HepG2 (cell line): Measurements from ENCODE around the gene MPIG6B. TPM values are rescaled to one million over a fixed set of nuclear protein-coding genes. Genes with fewer than 3 reads are reported as not detected.

Source experiments
- ADNP ChIP-seq: sonication (generic); formaldehyde crosslinking; IDR thresholded peaks from 2 replicates; pipeline ENCODE4 v1.4.0; 2020; ENCODE audit warnings: missing genetic modification reagents
- BRCA1 ChIP-seq: sonication (generic); formaldehyde crosslinking; IDR thresholded peaks from 2 replicates; pipeline ENCODE4 v1.4.0; 2020; ENCODE audit warnings: missing genetic modification reagents
- MEIS2 ChIP-seq: sonication (generic); formaldehyde crosslinking; IDR thresholded peaks from 2 replicates; pipeline ENCODE4 v1.9.0; 2021; ENCODE audit warnings: mild to moderate bottlenecking, missing genetic modification reagents
- NFE2L1 ChIP-seq: sonication (generic); formaldehyde crosslinking; IDR thresholded peaks from 2 replicates; pipeline ENCODE4 v1.4.0; 2020; ENCODE audit warnings: missing genetic modification reagents, mild to moderate bottlenecking, borderline replicate concordance
- NPAS2 ChIP-seq: sonication (generic); formaldehyde crosslinking; IDR thresholded peaks from 2 replicates; pipeline ENCODE4 v1.8.0; 2022; ENCODE audit warnings: mild to moderate bottlenecking, missing genetic modification reagents, borderline replicate concordance
- SIN3B ChIP-seq: fragments of 150-350 bp; IDR thresholded peaks from 2 replicates; pipeline ENCODE4 v1.6.1; 2014; ENCODE audit warnings: low read length
- SMARCE1 ChIP-seq: fragments of 450-650 bp; IDR thresholded peaks from 2 replicates; pipeline ENCODE4 v1.6.1; 2017; ENCODE audit warnings: borderline replicate concordance
- TGIF2 ChIP-seq: IDR thresholded peaks from 2 replicates; pipeline ENCODE4 v1.6.1; 2016; ENCODE audit warnings: control low read depth, missing compliant biosample characterization
- THAP11 ChIP-seq: IDR thresholded peaks from 2 replicates; pipeline ENCODE4 v1.6.1; 2016; ENCODE audit warnings: missing biosample characterization, missing genetic modification reagents
- U2AF1 ChIP-seq: fragments of 200-400 bp; formaldehyde crosslinking; optimal IDR thresholded peaks from 2 replicates; pipeline ENCODE3; 2017; ENCODE audit warnings: mild to moderate bottlenecking, low read depth, low read length
- ZBTB38 ChIP-seq: sonication (generic); formaldehyde crosslinking; IDR thresholded peaks from 2 replicates; pipeline ENCODE4 v1.5.1; 2020; ENCODE audit warnings: mild to moderate bottlenecking, missing genetic modification reagents
- ZBTB42 ChIP-seq: sonication (generic); formaldehyde crosslinking; IDR thresholded peaks from 2 replicates; pipeline ENCODE4 v1.5.0; 2020; ENCODE audit warnings: mild to moderate bottlenecking, missing genetic modification reagents
- ZBTB8A ChIP-seq: sonication (generic); formaldehyde crosslinking; IDR thresholded peaks from 2 replicates; pipeline ENCODE4 v1.4.0; 2020; ENCODE audit warnings: mild to moderate bottlenecking, low read depth, missing genetic modification reagents, borderline replicate concordance
- ZFP41 ChIP-seq: sonication (generic); formaldehyde crosslinking; IDR thresholded peaks from 2 replicates; pipeline ENCODE4 v1.4.0; 2020; ENCODE audit warnings: mild to moderate bottlenecking, missing genetic modification reagents, borderline replicate concordance
- ZNF138 ChIP-seq: sonication (generic); formaldehyde crosslinking; IDR thresholded peaks from 2 replicates; pipeline ENCODE4 v1.5.0; 2020; ENCODE audit warnings: mild to moderate bottlenecking, low read depth, missing genetic modification reagents
- ZNF382 ChIP-seq: sonication (generic); formaldehyde crosslinking; IDR thresholded peaks from 2 replicates; pipeline ENCODE4 v1.5.0; 2020; ENCODE audit warnings: missing genetic modification reagents, mild to moderate bottlenecking, borderline replicate concordance
- polyA plus RNA-seq, 8 experiments: library from polyadenylated mRNA; depleted of rRNA in 3 of 8; stranded (reverse) in 7 of 8; unstranded in 1 of 8; fragments of >200 nt; fragmentation: Illumina TruSeq in 4 of 8; extraction: Trizol in 4 of 8; gene quantifications; 2 replicates each; pipeline versions ENCODE4 v1.2.1 to v1.2.3, GENCODE V29; 2011 to 2016; ENCODE audit warnings: low read depth in 4 of 8, missing spikeins in 1 of 8, mixed read lengths in 1 of 8; ENCODE audit not compliant: insufficient read depth in 1 of 8
- total RNA-seq, 5 experiments: library from RNA; depleted of rRNA; stranded (reverse); fragments of >200 nt; fragmentation: Illumina TruSeq; extraction: Trizol; gene quantifications; 2 replicates each; pipeline ENCODE4 v1.2.3, GENCODE V29; 2016; ENCODE audit warnings: low read depth in 1 of 5
- TF ChIP-seq, protein P1 (sequence below): sonication (generic); formaldehyde crosslinking; IDR thresholded peaks from 2 replicates; pipeline ENCODE4 v1.5.0; 2020; ENCODE audit warnings: missing genetic modification reagents
- TF ChIP-seq, protein P2 (sequence below): sonication (generic); formaldehyde crosslinking; IDR thresholded peaks from 2 replicates; pipeline ENCODE4 v1.4.0; 2020; ENCODE audit warnings: low read depth, mild to moderate bottlenecking, missing genetic modification reagents
- TF ChIP-seq, protein P3 (sequence below): IDR thresholded peaks from 2 replicates; pipeline ENCODE4 v1.6.1; 2016; ENCODE audit warnings: control low read depth
- TF ChIP-seq, protein P4 (sequence below): sonication (generic); formaldehyde crosslinking; IDR thresholded peaks from 2 replicates; pipeline ENCODE4 v1.5.0; 2020; ENCODE audit warnings: missing genetic modification reagents, mild to moderate bottlenecking, borderline replicate concordance
- TF ChIP-seq, protein P5 (sequence below): sonication (generic); formaldehyde crosslinking; IDR thresholded peaks from 2 replicates; pipeline ENCODE4 v1.4.0; 2020; ENCODE audit warnings: mild to moderate bottlenecking, low read depth, missing genetic modification reagents
- TF ChIP-seq, protein P6 (sequence below): sonication (generic); formaldehyde crosslinking; IDR thresholded peaks from 2 replicates; pipeline ENCODE4 v1.4.0; 2020; ENCODE audit warnings: missing genetic modification reagents, mild to moderate bottlenecking, borderline replicate concordance

MPIG6B gene
- total and polyA plus RNA-seq, 2 of the 13 experiments (the other 11 are each of a cell fraction or from before 2014, with no cell fraction given) = not detected

DNA sequence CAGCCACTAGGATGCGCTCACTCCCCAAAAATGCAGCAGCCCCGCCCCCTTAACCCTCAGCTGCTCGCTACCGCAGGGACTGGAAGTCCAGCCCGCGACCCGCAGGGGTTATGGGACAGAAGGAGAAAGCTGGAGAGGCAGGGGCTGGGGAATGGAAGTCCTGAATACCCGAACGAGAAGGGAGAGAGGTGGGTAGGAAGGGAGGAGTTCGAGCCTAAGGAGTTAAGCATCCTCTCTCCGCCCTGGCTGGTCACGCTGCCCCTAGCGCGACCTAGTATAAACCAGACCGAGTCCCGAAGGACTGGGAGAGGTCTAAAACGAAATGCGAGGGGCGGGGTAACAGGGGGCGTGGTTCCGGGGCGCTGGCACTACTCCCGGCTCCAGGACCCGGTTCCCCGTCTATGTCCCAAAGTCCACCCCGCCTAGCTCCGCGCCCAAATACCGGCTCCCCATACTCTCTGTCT lies 6.4 kb downstream of the MPIG6B start (continued):
- TF ChIP-seq, protein P1, sequence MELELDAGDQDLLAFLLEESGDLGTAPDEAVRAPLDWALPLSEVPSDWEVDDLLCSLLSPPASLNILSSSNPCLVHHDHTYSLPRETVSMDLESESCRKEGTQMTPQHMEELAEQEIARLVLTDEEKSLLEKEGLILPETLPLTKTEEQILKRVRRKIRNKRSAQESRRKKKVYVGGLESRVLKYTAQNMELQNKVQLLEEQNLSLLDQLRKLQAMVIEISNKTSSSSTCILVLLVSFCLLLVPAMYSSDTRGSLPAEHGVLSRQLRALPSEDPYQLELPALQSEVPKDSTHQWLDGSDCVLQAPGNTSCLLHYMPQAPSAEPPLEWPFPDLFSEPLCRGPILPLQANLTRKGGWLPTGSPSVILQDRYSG = no peak
- TF ChIP-seq NFE2L1 (CRISPR knock-in tag) (no peak), SMARCE1 (no peak), ZBTB38 (CRISPR knock-in tag) (no peak), MEIS2 (CRISPR knock-in tag) (peak; percentile 35), BRCA1 (CRISPR knock-in tag) (peak; percentile 85; the same call in 1 of the 2 replicates), U2AF1 (no peak), NPAS2 (CRISPR knock-in tag) (no peak), SIN3B (0 out of 2 replicates have a peak, but pooled peaks have one; percentile 56), ZFP41 (CRISPR knock-in tag) (no peak), ADNP (CRISPR knock-in tag) (no peak), ZBTB8A (CRISPR knock-in tag) (no peak), ZBTB42 (CRISPR knock-in tag) (no peak), ZNF138 (CRISPR knock-in tag) (no peak), ZNF382 (CRISPR knock-in tag) (no peak), TGIF2 (CRISPR knock-in tag) (no peak), THAP11 (CRISPR knock-in tag) (no peak)
- TF ChIP-seq, protein P2, sequence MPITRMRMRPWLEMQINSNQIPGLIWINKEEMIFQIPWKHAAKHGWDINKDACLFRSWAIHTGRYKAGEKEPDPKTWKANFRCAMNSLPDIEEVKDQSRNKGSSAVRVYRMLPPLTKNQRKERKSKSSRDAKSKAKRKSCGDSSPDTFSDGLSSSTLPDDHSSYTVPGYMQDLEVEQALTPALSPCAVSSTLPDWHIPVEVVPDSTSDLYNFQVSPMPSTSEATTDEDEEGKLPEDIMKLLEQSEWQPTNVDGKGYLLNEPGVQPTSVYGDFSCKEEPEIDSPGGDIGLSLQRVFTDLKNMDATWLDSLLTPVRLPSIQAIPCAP (CRISPR knock-in tag) = no peak
- TF ChIP-seq, protein P3, sequence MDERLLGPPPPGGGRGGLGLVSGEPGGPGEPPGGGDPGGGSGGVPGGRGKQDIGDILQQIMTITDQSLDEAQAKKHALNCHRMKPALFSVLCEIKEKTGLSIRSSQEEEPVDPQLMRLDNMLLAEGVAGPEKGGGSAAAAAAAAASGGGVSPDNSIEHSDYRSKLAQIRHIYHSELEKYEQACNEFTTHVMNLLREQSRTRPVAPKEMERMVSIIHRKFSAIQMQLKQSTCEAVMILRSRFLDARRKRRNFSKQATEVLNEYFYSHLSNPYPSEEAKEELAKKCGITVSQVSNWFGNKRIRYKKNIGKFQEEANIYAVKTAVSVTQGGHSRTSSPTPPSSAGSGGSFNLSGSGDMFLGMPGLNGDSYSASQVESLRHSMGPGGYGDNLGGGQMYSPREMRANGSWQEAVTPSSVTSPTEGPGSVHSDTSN = no peak
- TF ChIP-seq, protein P4, sequence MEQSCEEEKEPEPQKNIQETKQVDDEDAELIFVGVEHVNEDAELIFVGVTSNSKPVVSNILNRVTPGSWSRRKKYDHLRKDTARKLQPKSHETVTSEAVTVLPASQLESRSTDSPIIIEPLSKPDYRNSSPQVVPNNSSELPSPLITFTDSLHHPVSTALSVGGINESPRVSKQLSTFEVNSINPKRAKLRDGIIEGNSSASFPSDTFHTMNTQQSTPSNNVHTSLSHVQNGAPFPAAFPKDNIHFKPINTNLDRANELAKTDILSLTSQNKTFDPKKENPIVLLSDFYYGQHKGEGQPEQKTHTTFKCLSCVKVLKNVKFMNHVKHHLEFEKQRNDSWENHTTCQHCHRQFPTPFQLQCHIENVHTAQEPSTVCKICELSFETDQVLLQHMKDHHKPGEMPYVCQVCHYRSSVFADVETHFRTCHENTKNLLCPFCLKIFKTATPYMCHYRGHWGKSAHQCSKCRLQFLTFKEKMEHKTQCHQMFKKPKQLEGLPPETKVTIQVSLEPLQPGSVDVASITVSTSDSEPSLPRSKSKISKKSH (CRISPR knock-in tag) = 0 out of 2 replicates have a peak, but pooled peaks have one; percentile 8
- TF ChIP-seq, protein P5, sequence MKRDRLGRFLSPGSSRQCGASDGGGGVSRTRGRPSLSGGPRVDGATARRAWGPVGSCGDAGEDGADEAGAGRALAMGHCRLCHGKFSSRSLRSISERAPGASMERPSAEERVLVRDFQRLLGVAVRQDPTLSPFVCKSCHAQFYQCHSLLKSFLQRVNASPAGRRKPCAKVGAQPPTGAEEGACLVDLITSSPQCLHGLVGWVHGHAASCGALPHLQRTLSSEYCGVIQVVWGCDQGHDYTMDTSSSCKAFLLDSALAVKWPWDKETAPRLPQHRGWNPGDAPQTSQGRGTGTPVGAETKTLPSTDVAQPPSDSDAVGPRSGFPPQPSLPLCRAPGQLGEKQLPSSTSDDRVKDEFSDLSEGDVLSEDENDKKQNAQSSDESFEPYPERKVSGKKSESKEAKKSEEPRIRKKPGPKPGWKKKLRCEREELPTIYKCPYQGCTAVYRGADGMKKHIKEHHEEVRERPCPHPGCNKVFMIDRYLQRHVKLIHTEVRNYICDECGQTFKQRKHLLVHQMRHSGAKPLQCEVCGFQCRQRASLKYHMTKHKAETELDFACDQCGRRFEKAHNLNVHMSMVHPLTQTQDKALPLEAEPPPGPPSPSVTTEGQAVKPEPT (CRISPR knock-in tag) = no peak
- TF ChIP-seq, protein P6, sequence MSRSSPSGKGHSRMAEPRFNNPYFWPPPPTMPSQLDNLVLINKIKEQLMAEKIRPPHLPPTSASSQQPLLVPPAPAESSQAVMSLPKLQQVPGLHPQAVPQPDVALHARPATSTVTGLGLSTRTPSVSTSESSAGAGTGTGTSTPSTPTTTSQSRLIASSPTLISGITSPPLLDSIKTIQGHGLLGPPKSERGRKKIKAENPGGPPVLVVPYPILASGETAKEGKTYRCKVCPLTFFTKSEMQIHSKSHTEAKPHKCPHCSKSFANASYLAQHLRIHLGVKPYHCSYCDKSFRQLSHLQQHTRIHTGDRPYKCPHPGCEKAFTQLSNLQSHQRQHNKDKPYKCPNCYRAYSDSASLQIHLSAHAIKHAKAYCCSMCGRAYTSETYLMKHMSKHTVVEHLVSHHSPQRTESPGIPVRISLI (CRISPR knock-in tag) = peak; percentile 60; the same call in 1 of the 2 replicates
